Activated CD4-positive, alpha-beta T cell treated with anti-CD3 and anti-CD28 coated beads, Interleukin-2, amount 50 U/mL, for 4 hours (primary cell): ENCODE measurements around the gene ALDH16A1.
"Not testable (repeated sequence)": the region's sequence is repeated elsewhere in the genome, so short reads cannot be mapped to it uniquely, and the experiment has no call there.

ENCODE experiments used
- DNase-seq, 2 experiments: peaks; one replicate each; pipeline ENCODE4 v3.0.0-alpha.2; 2020

The ALDH16A1 gene

GRCh38 chr19:49441210-49441959 lies 11.6 kb upstream of the ALDH16A1 start, which contains the start of gene SLC17A7:
SLC17A7 (minus strand) TSS chr19:49441527; CDS start chr19:49441379, 148 bp downstream.
- no peak for DNase-seq

- DNase-seq: no peak
Observed at GRCh38 chr19:49441960-49442350, 11.1 kb upstream of the ALDH16A1 start.

- DNase-seq: no peak
Observed at GRCh38 chr19:49442354-49442753, 10.7 kb upstream of the ALDH16A1 start.

GRCh38 chr19:49442771-49443365 lies 10.2 kb upstream of the ALDH16A1 start:
- DNase-seq: peak; percentile 24 to 40

- peak; percentile 90 for DNase-seq
Observed at GRCh38 chr19:49443366-49444099, 9.5 kb upstream of the ALDH16A1 start.

GRCh38 chr19:49444100-49444700 lies 8.8 kb upstream of the ALDH16A1 start:
- DNase-seq: not testable (repeated sequence)

GRCh38 chr19:49445997-49446396 lies 7.0 kb upstream of the ALDH16A1 start:
- DNase-seq: no peak

GRCh38 chr19:49447485-49448431 lies 5.3 kb upstream of the ALDH16A1 start:
- no peak for DNase-seq

GRCh38 chr19:49448432-49448786 lies 4.6 kb upstream of the ALDH16A1 start:
- no peak for DNase-seq

GRCh38 chr19:49450405-49450804 lies 2.6 kb upstream of the ALDH16A1 start:
- no peak for DNase-seq

- DNase-seq: peak; percentile 93
Observed at GRCh38 chr19:49451430-49452181, 1.4 kb upstream of the ALDH16A1 start, which contains the start of gene PIH1D1. PIH1D1 (minus strand) TSS chr19:49451814; CDS start chr19:49451574, 240 bp downstream.

GRCh38 chr19:49453757-49454240 lies 774 bp downstream of the ALDH16A1 start:
- DNase-seq: no peak

- no peak for DNase-seq
Observed at GRCh38 chr19:49455773-49456172, 2.7 kb downstream of the ALDH16A1 start.

- no peak for DNase-seq
Observed at GRCh38 chr19:49456326-49456725, 3.3 kb downstream of the ALDH16A1 start.

GRCh38 chr19:49458567-49458903 lies 5.5 kb downstream of the ALDH16A1 start:
- DNase-seq: no peak

- DNase-seq: no peak
Observed at GRCh38 chr19:49459388-49459787, 6.4 kb downstream of the ALDH16A1 start.

- DNase-seq: not testable (repeated sequence)
Observed at GRCh38 chr19:49461130-49461529, 8.1 kb downstream of the ALDH16A1 start.

GRCh38 chr19:49461656-49462055 lies 8.6 kb downstream of the ALDH16A1 start:
- DNase-seq: no peak

GRCh38 chr19:49462492-49462891 lies 9.5 kb downstream of the ALDH16A1 start:
- DNase-seq: no peak

GRCh38 chr19:49463960-49464740 lies 11.1 kb downstream of the ALDH16A1 start:
- no peak for DNase-seq
